Breast epithelium (tissue), 4 donors: ENCODE data around the gene TMED3. TPM values are rescaled to one million over a fixed set of nuclear protein-coding genes. Genes with fewer than 3 reads are reported as not detected.

Experiments used
- DNase-seq, 2 donors: peaks; one replicate each; pipeline ENCODE4 v3.0.0-alpha.2; 2019; ENCODE audit warnings: low spot score in 2 of 2
- H3K27ac ChIP-seq, 2 donors: fragments of 200-600 bp; sonication (generic) in 1 of 2; one replicate each; pipeline ENCODE4 v1.5.1; 2016 to 2019; ENCODE audit warnings: mild to moderate bottlenecking in 1 of 2
- H3K27me3 ChIP-seq, 2 donors: fragments of 200-600 bp; sonication (generic) in 1 of 2; one replicate each; pipeline versions ENCODE4 v1.5.1 to v1.6.0; 2017 to 2019; ENCODE audit warnings: control low read depth in 1 of 2, mild to moderate bottlenecking in 1 of 2
- H3K36me3 ChIP-seq: fragments of 200-600 bp; one replicate; pipeline ENCODE4 v1.5.1; 2019
- H3K4me1 ChIP-seq, 2 donors: fragments of 200-600 bp; sonication (generic); one replicate each; pipeline ENCODE4 v1.5.1; 2016 to 2019; ENCODE audit warnings: control low read depth in 1 of 2
- H3K4me3 ChIP-seq, 3 donors: fragments of 200-600 bp; sonication (generic); 1 replicate in 2 of 3; 2 replicates in 1 of 3; pipeline ENCODE4 v1.5.1; 2016 to 2019; ENCODE audit warnings: mild to moderate bottlenecking in 3 of 3, moderate library complexity in 2 of 3
- H3K9me3 ChIP-seq, 2 donors: fragments of 200-600 bp; sonication (generic) in 1 of 2; one replicate each; pipeline ENCODE4 v1.5.1; 2016 to 2019; ENCODE audit warnings: control low read depth in 1 of 2
- POLR2A ChIP-seq: fragments of 450-650 bp; IDR thresholded peaks from one replicate; pipeline ENCODE4 v1.6.1; 2016; ENCODE audit warnings: antibody characterized with exemption, mild to moderate bottlenecking, moderate library complexity
- POLR2AphosphoS5 ChIP-seq, 3 donors: sonication (generic); formaldehyde crosslinking; IDR thresholded peaks; one replicate each; pipeline ENCODE4 v1.6.1; 2017; ENCODE audit warnings: antibody characterized with exemption in 3 of 3
- intact Hi-C: fragments of 100-400 bp; cut with DNase I; formaldehyde crosslinking; loops from one replicate; pipeline ENCODE4 v1.15.1; 2023; ENCODE audit warnings: low total_unique reads
- total RNA-seq, 3 donors: library from RNA; depleted of rRNA; stranded (reverse); fragments of >200 nt; gene quantifications; one replicate each; pipeline ENCODE4 v1.1.0, GENCODE V29; 2016
- TF ChIP-seq, protein P1 (sequence below), 3 donors: fragments of 450-650 bp; IDR thresholded peaks; one replicate each; pipeline ENCODE4 v1.5.1; 2016 to 2017; ENCODE audit warnings: antibody characterized with exemption in 3 of 3, mild to moderate bottlenecking in 3 of 3, moderate library complexity in 3 of 3

Gene TMED3
- total RNA-seq, 3 donors from 2014 or later = 34.1 to 81.5 (median 80.6) TPM

DNA sequence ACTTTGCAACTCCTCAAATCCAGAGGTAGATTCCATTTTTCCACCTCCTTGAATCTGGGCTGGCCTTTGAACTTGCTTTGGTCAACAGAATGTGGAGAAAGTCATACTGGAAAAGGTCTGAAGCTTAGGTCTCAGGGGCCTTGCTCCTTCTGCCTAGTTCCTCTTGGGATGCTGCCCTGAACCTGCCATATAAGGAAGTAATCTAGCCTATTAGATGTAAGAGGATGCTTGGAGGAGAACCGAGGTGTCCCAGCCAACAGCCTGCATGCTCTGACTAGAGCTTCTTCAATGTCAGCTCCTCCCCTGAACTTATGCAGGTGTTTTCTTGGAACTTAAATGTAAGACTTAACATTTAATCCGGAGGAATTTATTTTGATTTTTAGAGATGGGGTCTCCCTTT, 2.0 kb upstream of the TMED3 start:
- H3K9me3 ChIP-seq = no peaks in the 10 kb centered on the region
- TF ChIP-seq POLR2A (no peak), POLR2AphosphoS5 (IDR thresholded peaks at IDR 0.05) (no peak)
- TF ChIP-seq, protein P1, sequence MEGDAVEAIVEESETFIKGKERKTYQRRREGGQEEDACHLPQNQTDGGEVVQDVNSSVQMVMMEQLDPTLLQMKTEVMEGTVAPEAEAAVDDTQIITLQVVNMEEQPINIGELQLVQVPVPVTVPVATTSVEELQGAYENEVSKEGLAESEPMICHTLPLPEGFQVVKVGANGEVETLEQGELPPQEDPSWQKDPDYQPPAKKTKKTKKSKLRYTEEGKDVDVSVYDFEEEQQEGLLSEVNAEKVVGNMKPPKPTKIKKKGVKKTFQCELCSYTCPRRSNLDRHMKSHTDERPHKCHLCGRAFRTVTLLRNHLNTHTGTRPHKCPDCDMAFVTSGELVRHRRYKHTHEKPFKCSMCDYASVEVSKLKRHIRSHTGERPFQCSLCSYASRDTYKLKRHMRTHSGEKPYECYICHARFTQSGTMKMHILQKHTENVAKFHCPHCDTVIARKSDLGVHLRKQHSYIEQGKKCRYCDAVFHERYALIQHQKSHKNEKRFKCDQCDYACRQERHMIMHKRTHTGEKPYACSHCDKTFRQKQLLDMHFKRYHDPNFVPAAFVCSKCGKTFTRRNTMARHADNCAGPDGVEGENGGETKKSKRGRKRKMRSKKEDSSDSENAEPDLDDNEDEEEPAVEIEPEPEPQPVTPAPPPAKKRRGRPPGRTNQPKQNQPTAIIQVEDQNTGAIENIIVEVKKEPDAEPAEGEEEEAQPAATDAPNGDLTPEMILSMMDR (IDR thresholded peaks at IDR 0.05) = no peak
- no peaks in the 10 kb centered on the region for H3K27me3 ChIP-seq
- H3K27ac ChIP-seq = no peak overlapping the region
- intact Hi-C loops = loop anchor here (5.0 kb wide), 1 partner anchor 968 kb away; no protein-coding TSS in a partner anchor
- no peaks in the 10 kb centered on the region for H3K4me1 ChIP-seq
- DNase-seq = no peak
- no peak overlapping the region for H3K4me3 ChIP-seq
- H3K36me3 ChIP-seq = no peaks in the 10 kb centered on the region

DNA sequence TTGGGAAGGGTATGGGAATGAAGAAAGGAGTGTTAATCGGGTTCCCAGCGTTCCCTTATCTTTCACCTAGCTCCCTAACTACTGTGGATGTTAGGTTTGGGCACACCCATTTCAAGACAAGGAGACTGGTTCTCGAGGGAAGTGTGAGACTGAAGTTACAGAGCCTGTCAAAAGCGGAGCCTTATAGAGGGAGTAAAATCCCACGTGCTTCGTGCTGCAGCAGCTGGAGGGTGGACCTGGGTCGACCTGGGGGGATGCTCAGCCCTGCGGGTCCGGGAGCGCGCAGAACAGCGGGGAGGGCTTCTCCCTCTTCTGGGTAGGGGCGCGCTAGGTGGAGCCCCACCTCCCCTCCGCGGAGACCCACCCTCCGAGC, 314 bp upstream of the TMED3 start:
- DNase-seq = no peak
- H3K4me1 ChIP-seq = peaks cover 0 to 6% of the 10 kb centered on the region in 2 donors
- TF ChIP-seq POLR2A = no peak
- no peaks in the 10 kb centered on the region for H3K36me3 ChIP-seq
- H3K27ac ChIP-seq = peak overlapping the region; percentile 69 to 73
- intact Hi-C loops = no loop called here
- no peaks in the 10 kb centered on the region for H3K9me3 ChIP-seq
- no peaks in the 10 kb centered on the region for H3K27me3 ChIP-seq
- peak overlapping the region; percentile 59 to 87 (median 77) for H3K4me3 ChIP-seq

DNA sequence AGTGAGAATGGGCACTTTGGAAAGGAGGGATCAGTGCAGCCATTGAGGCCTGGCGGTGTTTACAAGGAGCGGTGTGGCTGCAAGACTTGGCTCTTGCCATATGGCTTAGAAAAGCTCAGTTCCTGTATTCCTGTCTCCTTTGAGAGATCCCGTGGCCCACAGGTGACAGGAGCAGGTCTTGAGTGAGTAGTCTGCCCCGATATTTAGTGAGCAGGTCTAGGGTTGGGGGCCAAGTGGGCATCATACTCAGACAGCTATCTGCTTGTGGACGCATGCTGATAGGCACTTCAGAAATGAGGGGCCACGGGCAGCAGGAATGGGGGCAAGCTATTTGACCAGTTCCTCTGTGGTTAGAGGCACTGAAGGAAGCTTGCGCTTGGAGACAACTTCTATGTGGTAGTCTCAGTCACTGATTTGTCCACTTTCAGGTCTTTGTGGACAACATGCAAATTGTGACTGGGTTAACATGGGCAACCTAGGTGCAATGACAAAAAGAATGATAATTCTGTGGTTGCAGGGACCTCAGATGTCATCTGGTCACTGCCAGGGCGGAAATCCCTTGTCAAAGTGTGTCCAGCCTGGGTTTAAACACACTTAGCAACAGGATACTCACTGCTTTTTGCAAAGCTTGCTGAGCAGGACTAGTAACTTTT, 1.1 kb downstream of the TMED3 start:
- H3K27ac ChIP-seq = peak overlapping the region in 1 of 2 donors; percentile 69

DNA sequence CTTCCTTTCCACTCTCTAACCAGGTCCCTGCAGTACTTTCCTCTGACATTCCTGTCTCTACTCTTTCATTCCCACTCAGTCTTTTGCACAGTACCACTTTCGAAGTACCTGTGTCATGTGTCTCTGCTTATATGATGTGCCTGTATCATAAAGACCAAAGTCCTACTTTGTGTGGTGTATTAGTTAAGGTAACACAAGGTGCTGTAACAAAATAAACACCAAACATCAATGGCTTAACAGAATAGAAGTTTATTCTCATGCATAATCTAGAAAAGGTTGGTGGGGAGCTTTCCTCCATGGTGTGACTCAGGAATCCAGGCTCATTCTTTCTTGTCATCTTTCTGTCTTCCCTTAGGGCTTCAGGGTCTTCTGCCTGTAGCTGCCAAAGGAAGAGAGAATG, 3.3 kb downstream of the TMED3 start:
- no peak for TF ChIP-seq POLR2AphosphoS5 (IDR thresholded peaks at IDR 0.05)
- TF ChIP-seq, protein P1 (IDR thresholded peaks at IDR 0.05) = no peak
- TF ChIP-seq POLR2A = no peak
- no peak for DNase-seq
- Histone ChIP-seq H3K4me1 (peaks cover 0 to 6% of the 10 kb centered on the region in 2 donors), H3K27ac (peak overlapping the region; percentile 74 to 87), H3K36me3 (no peaks in the 10 kb centered on the region), H3K4me3 (no peak overlapping the region), H3K27me3 (no peaks in the 10 kb centered on the region), H3K9me3 (no peaks in the 10 kb centered on the region)
- intact Hi-C loops = no loop called here

More for the DNA sequence above, 1.1 kb downstream of the TMED3 start:
- Histone ChIP-seq H3K27me3 (no peaks in the 10 kb centered on the region), H3K9me3 (no peaks in the 10 kb centered on the region), H3K4me3 (peak overlapping the region; percentile 59 to 87 (median 77)), H3K4me1 (peaks cover 0 to 6% of the 10 kb centered on the region in 2 donors), H3K36me3 (no peaks in the 10 kb centered on the region)
- no peak for DNase-seq
- no peak for TF ChIP-seq POLR2AphosphoS5 (IDR thresholded peaks at IDR 0.05)
- TF ChIP-seq POLR2A = no peak
- TF ChIP-seq, protein P1 (IDR thresholded peaks at IDR 0.05) = no peak
- intact Hi-C loops = no loop called here

DNA sequence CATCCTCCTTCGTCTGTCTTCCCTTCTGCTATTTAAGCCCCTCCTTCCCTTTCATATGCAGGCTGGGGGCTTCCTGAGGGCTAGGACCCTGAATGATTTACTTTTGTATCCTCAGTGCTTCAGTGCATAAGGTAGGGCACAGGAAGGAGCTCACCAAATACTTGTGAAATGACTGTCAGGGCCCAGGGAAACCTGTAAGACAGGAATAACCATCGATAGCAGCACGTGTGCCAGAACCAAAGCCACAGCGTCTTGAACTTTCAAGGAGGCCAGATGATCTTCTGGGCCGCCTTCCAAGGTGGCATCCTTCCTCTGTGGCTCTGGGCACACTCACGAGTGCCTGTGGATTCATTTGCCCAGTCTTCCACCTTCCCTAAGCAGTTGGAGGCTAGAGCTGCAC, 3.9 kb downstream of the TMED3 start:
- TF ChIP-seq POLR2AphosphoS5 (IDR thresholded peaks at IDR 0.05) (peak in 2 of 3 donors; percentile 48 to 87), POLR2A (no peak)
- H3K4me3 ChIP-seq = no peak overlapping the region
- no peaks in the 10 kb centered on the region for H3K36me3 ChIP-seq
- peak overlapping the region; percentile 74 to 87 for H3K27ac ChIP-seq
- peaks cover 0 to 6% of the 10 kb centered on the region in 2 donors for H3K4me1 ChIP-seq
- DNase-seq = peak; percentile 88
- H3K27me3 ChIP-seq = no peaks in the 10 kb centered on the region
- H3K9me3 ChIP-seq = no peaks in the 10 kb centered on the region
- intact Hi-C loops = loop anchor here (1.0 kb wide), 1 partner anchor 16 kb away; no protein-coding TSS in a partner anchor

DNA sequence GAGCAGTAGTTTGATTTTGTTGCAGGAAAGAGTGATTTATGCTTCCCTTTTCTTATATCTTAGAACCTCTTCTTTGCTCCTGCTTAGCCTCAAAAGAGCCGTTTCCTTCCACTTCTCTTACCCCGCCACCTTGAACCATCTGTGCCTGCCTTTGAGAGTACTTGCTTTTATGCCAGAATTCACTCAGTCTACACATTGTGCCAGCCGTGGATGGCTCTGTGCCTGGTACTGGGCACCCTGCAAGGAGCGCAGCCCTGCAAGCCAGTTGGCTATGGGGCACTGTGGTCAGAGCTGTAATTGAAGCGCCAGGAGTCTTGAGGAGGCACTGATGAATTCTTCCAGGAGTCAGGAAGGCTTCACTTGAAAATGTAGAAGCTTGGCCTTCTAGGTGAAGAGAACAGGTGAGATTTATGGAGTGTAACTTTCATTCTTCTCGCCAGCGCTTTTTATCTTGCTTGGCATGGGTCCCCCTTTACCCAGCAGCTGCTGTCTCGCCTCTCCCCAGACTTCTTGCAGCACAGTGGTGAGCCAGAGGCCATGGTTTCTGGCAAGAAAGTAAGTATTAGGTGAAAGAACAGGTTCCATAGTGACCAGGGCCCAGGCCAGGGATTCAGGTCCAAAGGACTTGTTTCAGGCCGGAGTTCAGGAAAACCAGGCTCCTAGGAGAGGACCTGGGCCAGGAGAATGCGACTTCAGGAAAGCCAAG, 4.9 kb downstream of the TMED3 start:
- DNase-seq = no peak
- H3K4me3 ChIP-seq = no peak overlapping the region
- peak overlapping the region; percentile 35 to 87 for H3K27ac ChIP-seq
- no peaks in the 10 kb centered on the region for H3K9me3 ChIP-seq
- no peaks in the 10 kb centered on the region for H3K36me3 ChIP-seq
- intact Hi-C loops = loop anchor here (1.0 kb wide), 1 partner anchor 16 kb away; no protein-coding TSS in a partner anchor
- no peaks in the 10 kb centered on the region for H3K27me3 ChIP-seq
- TF ChIP-seq, protein P1 (IDR thresholded peaks at IDR 0.05) = no peak
- TF ChIP-seq POLR2AphosphoS5 (IDR thresholded peaks at IDR 0.05) (no peak), POLR2A (no peak)
- H3K4me1 ChIP-seq = peaks cover 0 to 6% of the 10 kb centered on the region in 2 donors
